K562 (cell line): ENCODE measurements around the gene MAP3K12. TPM values are rescaled to one million over a fixed set of nuclear protein-coding genes. Genes with fewer than 3 reads are reported as not detected.

Source experiments
- CCNT2 ChIP-seq: IDR thresholded peaks from 2 replicates; pipeline ENCODE4 v1.6.1; 2011; ENCODE audit warnings: borderline replicate concordance, low read depth, mild to moderate bottlenecking, moderate library complexity, mixed read lengths, low read length; ENCODE audit not compliant: insufficient read length; ENCODE audit errors: extremely low read depth
- E2F5 ChIP-seq: sonication (generic); formaldehyde crosslinking; IDR thresholded peaks from 2 replicates; pipeline ENCODE4 v1.8.0; 2022; ENCODE audit warnings: mild to moderate bottlenecking, missing genetic modification reagents
- EP400 ChIP-seq: fragments of 450-650 bp; IDR thresholded peaks from 2 replicates; pipeline ENCODE4 v1.6.1; 2017; ENCODE audit warnings: antibody characterized with exemption, mild to moderate bottlenecking, moderate library complexity
- ETV6 ChIP-seq, 3 experiments: fragments of 150-350 bp in 1 of 3; sonication (generic) in 1 of 3; formaldehyde crosslinking in 1 of 3; IDR thresholded peaks; 2 replicates each; pipeline versions ENCODE4 v1.6.1 to v1.8.0; 2014 to 2022; ENCODE audit warnings: borderline replicate concordance in 2 of 3, low read depth in 2 of 3, antibody characterized with exemption in 1 of 3, low read length in 1 of 3, mild to moderate bottlenecking in 1 of 3, missing genetic modification reagents in 1 of 3
- EWSR1 ChIP-seq: fragments of 450-650 bp; IDR thresholded peaks from 2 replicates; pipeline ENCODE4 v1.6.1; 2018; ENCODE audit warnings: borderline replicate concordance, mild to moderate bottlenecking, low read depth, moderate library complexity; ENCODE audit not compliant: partially characterized antibody
- FIP1L1 ChIP-seq: fragments of 200-400 bp; formaldehyde crosslinking; IDR thresholded peaks from 2 replicates; pipeline ENCODE4 v1.6.1; 2018; ENCODE audit warnings: mild to moderate bottlenecking, low read depth, low read length; ENCODE audit not compliant: poor library complexity, severe bottlenecking
- FOXM1 ChIP-seq, 2 experiments: fragments of 450-650 bp in 1 of 2; sonication (generic) in 1 of 2; formaldehyde crosslinking in 1 of 2; IDR thresholded peaks; 2 replicates each; pipeline versions ENCODE4 v1.6.1 to v1.9.0; 2017 to 2022; ENCODE audit warnings: low read depth in 2 of 2, mild to moderate bottlenecking in 2 of 2, missing genetic modification reagents in 1 of 2, moderate library complexity in 1 of 2
- HES1 ChIP-seq: fragments of 450-650 bp; IDR thresholded peaks from 2 replicates; pipeline ENCODE4 v1.6.1; 2016; ENCODE audit warnings: low read depth, mild to moderate bottlenecking, moderate library complexity
- MNT ChIP-seq, 2 experiments: fragments of 450-650 bp; conservative IDR thresholded peaks; 2 replicates each; pipeline ENCODE4 v1.6.1; 2017; ENCODE audit warnings: mild to moderate bottlenecking in 2 of 2, moderate library complexity in 2 of 2
- NFATC3 ChIP-seq: fragments of 450-650 bp; IDR thresholded peaks from 2 replicates; pipeline ENCODE4 v1.6.1; 2017; ENCODE audit warnings: mild to moderate bottlenecking
- NR2C2 ChIP-seq, 2 experiments: fragments of 200-800 bp in 1 of 2; sonication (Bioruptor generic) in 1 of 2; sonication (generic) in 1 of 2; formaldehyde crosslinking in 1 of 2; IDR thresholded peaks; 2 replicates each; pipeline versions ENCODE4 v1.6.1 to v1.8.0; 2016 to 2022; ENCODE audit warnings: mild to moderate bottlenecking in 1 of 2, missing compliant biosample characterization in 1 of 2, missing genetic modification characterization in 1 of 2, missing genetic modification reagents in 1 of 2
- NRF1 ChIP-seq, 2 experiments: fragments of 450-650 bp; IDR thresholded peaks in 1 of 2; conservative IDR thresholded peaks in 1 of 2; 2 replicates each; pipeline ENCODE4 v1.6.1; 2014; ENCODE audit warnings: mild to moderate bottlenecking in 2 of 2
- SRF ChIP-seq, 2 experiments: fragments of 250-450, 450-650 bp in 1 of 2; sonication (Bioruptor Pico) in 1 of 2; sonication (generic) in 1 of 2; formaldehyde crosslinking; IDR thresholded peaks; 2 replicates each; pipeline versions ENCODE4 v1.5.0 to v1.5.1; 2020 to 2022; ENCODE audit warnings: mild to moderate bottlenecking in 1 of 2, missing genetic modification reagents in 1 of 2
- XRCC5 ChIP-seq: fragments of 200-400 bp; formaldehyde crosslinking; IDR thresholded peaks from 2 replicates; pipeline ENCODE4 v1.6.1; 2017; ENCODE audit warnings: low read depth, mild to moderate bottlenecking, low read length
- ZKSCAN3 ChIP-seq: fragments of 250-450 bp; sonication (Bioruptor Pico); IDR thresholded peaks from 2 replicates; pipeline ENCODE4 v1.4.0; 2020
- ZNF232 ChIP-seq: sonication (generic); formaldehyde crosslinking; IDR thresholded peaks from 2 replicates; pipeline ENCODE4 v1.8.0; 2022; ENCODE audit warnings: mild to moderate bottlenecking, missing genetic modification reagents
- ZNF740 ChIP-seq, 3 experiments: fragments of 200-800 bp in 1 of 3; sonication (Bioruptor generic) in 1 of 3; sonication (generic) in 1 of 3; formaldehyde crosslinking in 1 of 3; IDR thresholded peaks; 2 replicates each; pipeline versions ENCODE4 v1.6.1 to v1.8.0; 2016 to 2022; ENCODE audit warnings: mild to moderate bottlenecking in 2 of 3, missing compliant biosample characterization in 2 of 3, missing genetic modification characterization in 2 of 3, missing genetic modification reagents in 1 of 3
- polyA plus RNA-seq, 8 experiments: library from polyadenylated mRNA; depleted of rRNA in 4 of 8; stranded (reverse) in 5 of 8; unstranded in 3 of 8; fragments of >200 nt; fragmentation: Nextera tagmentation in 2 of 8; fragmentation: Illumina TruSeq in 1 of 8; extraction: Ambion mirVana in 2 of 8; extraction: Trizol in 1 of 8; gene quantifications; 2 replicates each; pipeline versions ENCODE4 v1.2.1 to v1.2.3, GENCODE V29; 2011 to 2014; ENCODE audit warnings: inconsistent platforms in 1 of 8, missing spikeins in 1 of 8
- total RNA-seq, 7 experiments: library from RNA; depleted of rRNA in 6 of 7; stranded (reverse); fragments of >200 nt in 6 of 7; fragmentation: Illumina TruSeq in 2 of 7; extraction: Trizol in 2 of 7; gene quantifications; 2 replicates each; pipeline versions ENCODE4 v1.2.1 to v1.2.3, GENCODE V29; 2011 to 2021; ENCODE audit warnings: low replicate concordance in 1 of 7

MAP3K12 gene
- total and polyA plus RNA-seq, 9 of the 15 experiments (the other 6 are each of a cell fraction or from before 2014, with no cell fraction given) = 0.10 to 2.4 (median 1.6) TPM

- TF ChIP-seq MNT (conservative IDR thresholded peaks at IDR 0.05) = peak; percentile 41 to 43
- no peak for TF ChIP-seq ETV6 (IDR thresholded peaks at IDR 0.05; ENCODE audit: borderline replicate concordance in 1 of 2, low read depth in 2 of 2, low read length in 1 of 2)
- 0 out of 2 replicates have a peak, but pooled peaks have one; percentile 52 for TF ChIP-seq ETV6 (CRISPR knock-in tag; IDR thresholded peaks at IDR 0.05; ENCODE audit: borderline replicate concordance)
- peak; percentile 93 for TF ChIP-seq FIP1L1
- TF ChIP-seq HES1 = no peak
- peak in 1 of 2 experiments; percentile 61; a peak in 1 of 4 replicates for TF ChIP-seq SRF (CRISPR knock-in tag; IDR thresholded peaks at IDR 0.05)
- TF ChIP-seq NR2C2 (CRISPR knock-in tag; IDR thresholded peaks at IDR 0.05) = peak; percentile 84; the same call in 1 of the 2 replicates
- TF ChIP-seq NR2C2 (tag; IDR thresholded peaks at IDR 0.05) = peak; percentile 97
- TF ChIP-seq FOXM1 (IDR thresholded peaks at IDR 0.05; ENCODE audit: low read depth) = peak; percentile 55; the same call in 1 of the 2 replicates
- peak; percentile 91; the same call in 1 of the 2 replicates for TF ChIP-seq FOXM1 (CRISPR knock-in tag; IDR thresholded peaks at IDR 0.05; ENCODE audit: low read depth)
- peak; percentile 96 for TF ChIP-seq ZNF740 (CRISPR knock-in tag; IDR thresholded peaks at IDR 0.05)
- TF ChIP-seq ZNF740 (tag; IDR thresholded peaks at IDR 0.05) = peak in 1 of 2 experiments; percentile 95; a peak in 2 of 4 replicates
- TF ChIP-seq EP400 = peak; percentile 88; the same call in 1 of the 2 replicates
- no peak for TF ChIP-seq EWSR1
- TF ChIP-seq ZNF232 (CRISPR knock-in tag) = peak; percentile 92
- TF ChIP-seq E2F5 (CRISPR knock-in tag) = 0 out of 2 replicates have a peak, but pooled peaks have one; percentile 46
- TF ChIP-seq NFATC3 = no peak
- TF ChIP-seq NRF1 (conservative IDR thresholded peaks at IDR 0.05 in 1 of 2, IDR thresholded peaks at IDR 0.05 in 1 of 2) = peak; percentile 85 to 87
- no peak for TF ChIP-seq ZKSCAN3 (CRISPR knock-in tag)
- TF ChIP-seq XRCC5 = 0 out of 2 replicates have a peak, but pooled peaks have one; percentile 69
- peak; percentile 67 for TF ChIP-seq CCNT2
These were observed 46.8 kb downstream of the MAP3K12 start (continued) for GRCh38 chr12:53452159-53453077.
